IPS-NIHi11 (cell line): ENCODE data around the gene NDUFA11.
A peak's percentile ranks its signal among the peaks of the same experiment; 100 is the strongest.
"Not testable (repeated sequence)": the region's sequence is repeated elsewhere in the genome, so short reads cannot be mapped to it uniquely, and the experiment has no call there.

Source experiments
- DNase-seq: peaks from one replicate; pipeline ENCODE4 v3.0.0; 2012; ENCODE audit warnings: mixed read lengths, low spot score

The NDUFA11 gene

GRCh38 chr19:5890099-5890498 lies 13.5 kb downstream of the NDUFA11 start:
- peak; percentile 12 for DNase-seq

GRCh38 chr19:5889288-5889971 lies 14.2 kb downstream of the NDUFA11 start:
- DNase-seq = peak; percentile 20

GRCh38 chr19:5884065-5884811 lies 19.4 kb downstream of the NDUFA11 start:
- DNase-seq = not testable (repeated sequence)

- not testable (repeated sequence) for DNase-seq
Observed at GRCh38 chr19:5883157-5883873, 20.3 kb downstream of the NDUFA11 start.

- DNase-seq = no peak
Observed at GRCh38 chr19:5882421-5882968, 21.1 kb downstream of the NDUFA11 start.

GRCh38 chr19:5881543-5882299 lies 21.9 kb downstream of the NDUFA11 start:
- peak; percentile 13 for DNase-seq

- peak; percentile 64 for DNase-seq
Observed at GRCh38 chr19:5880604-5881078, 22.9 kb downstream of the NDUFA11 start.

GRCh38 chr19:5880196-5880595 lies 23.4 kb downstream of the NDUFA11 start:
- DNase-seq = no peak

GRCh38 chr19:5877882-5878281 lies 25.7 kb downstream of the NDUFA11 start:
- DNase-seq = peak; percentile 6

- no peak for DNase-seq
Observed at GRCh38 chr19:5877427-5877826, 26.2 kb downstream of the NDUFA11 start.

- DNase-seq = not testable (repeated sequence)
Observed at GRCh38 chr19:5874496-5874895, 29.1 kb downstream of the NDUFA11 start.

GRCh38 chr19:5873617-5874199 lies 29.9 kb downstream of the NDUFA11 start:
- peak; percentile 5 for DNase-seq

GRCh38 chr19:5870986-5871394 lies 32.6 kb downstream of the NDUFA11 start:
- DNase-seq = no peak

- DNase-seq = no peak
Observed at GRCh38 chr19:5867201-5868136, 36.1 kb downstream of the NDUFA11 start.

- no peak for DNase-seq
Observed at GRCh38 chr19:5865772-5866171, 37.8 kb downstream of the NDUFA11 start.

GRCh38 chr19:5864725-5865486 lies 38.7 kb downstream of the NDUFA11 start:
- DNase-seq = peak; percentile 29

- no peak for DNase-seq
Observed at GRCh38 chr19:5864013-5864720, 39.4 kb downstream of the NDUFA11 start.

GRCh38 chr19:5863030-5863665 lies 40.4 kb downstream of the NDUFA11 start:
- DNase-seq = peak; percentile 10
